Right cardiac atrium (tissue), 5 donors: ENCODE data around the gene RBM24. TPM values are rescaled to one million over a fixed set of nuclear protein-coding genes. Genes with fewer than 3 reads are reported as not detected.
"Not testable (repeated sequence)": the region's sequence is repeated elsewhere in the genome, so short reads cannot be mapped to it uniquely, and the experiment has no call there.

Experiments
- ATAC-seq, 2 donors: fragments of 200-7000 bp; cut with Tn5 transposase; one replicate each; pipeline versions ENCODE4 v1.8.0 to v1.9.1; 2020; ENCODE audit warnings: moderate library complexity in 2 of 2, mild to moderate bottlenecking in 1 of 2
- DNase-seq, 3 donors: peaks; one replicate each; pipeline ENCODE4 v3.0.0-alpha.2; 2020
- H3K27ac ChIP-seq: one replicate; pipeline ENCODE4 v1.5.1; 2013; ENCODE audit warnings: mild to moderate bottlenecking, low read length, control low read depth, moderate library complexity
- H3K27me3 ChIP-seq: one replicate; pipeline ENCODE4 v1.6.1; 2013; ENCODE audit not compliant: control insufficient read depth, insufficient read depth
- H3K4me1 ChIP-seq: one replicate; pipeline ENCODE4 v1.6.1; 2013; ENCODE audit warnings: low read length; ENCODE audit not compliant: control insufficient read depth, insufficient read depth
- H3K4me3 ChIP-seq: one replicate; pipeline ENCODE4 v1.5.1; 2013; ENCODE audit warnings: low read length, control low read depth
- H3K9me3 ChIP-seq: one replicate; pipeline ENCODE4 v1.6.1; 2013; ENCODE audit warnings: low read length; ENCODE audit not compliant: control insufficient read depth
- WGBS: extraction: QIAGEN DNeasy Blood & Tissue Kit; methylation state at CpG from one replicate; pipeline ENCODE4 v1.1.7; 2013; 5-methylcytosine and 5-hydroxymethylcytosine counted together
- intact Hi-C, 4 donors: fragments of 100-400 bp; cut with DNase I; formaldehyde crosslinking; loops; one replicate each; pipeline versions ENCODE4 v1.11.0 to v1.14.0; 2022 to 2023
- polyA plus RNA-seq: library from polyadenylated mRNA; stranded (reverse); fragments of 200-250 nt; gene quantifications from one replicate; pipeline ENCODE4 v1.2.3, GENCODE V29; 2013
- total RNA-seq, 4 donors: library from RNA; stranded (reverse); fragmentation: NEBNext Ultra II Directional; extraction: Animal tissue kit (Norgen Biotek cat#: 25700); gene quantifications; one replicate each; pipeline ENCODE4 v1.2.1, GENCODE V29; 2021
- donor health status: healthy with polysubstance abuse.
- donor health status: DM: no; HTN: yes; CAD: no.
- donor health status: DM: no; HTN: no; CAD: no.
- donor health status: DM: no; HTN: yes; CAD: no; lungs with severe emphysema.
- donor health status: DM: yes; HTN: yes; CAD: no.

The RBM24 gene
- total and polyA plus RNA-seq, 5 donors, result 162 to 196 (median 177) TPM

- WGBS, result 22% methylated on average over 10 of the region's 10 CpGs
- H3K4me1 ChIP-seq, result peaks cover 2% of the 10 kb centered on the region
- H3K4me3 ChIP-seq, result no peak overlapping the region
- no peak overlapping the region for H3K27ac ChIP-seq
- no peaks in the 10 kb centered on the region for H3K27me3 ChIP-seq
- H3K9me3 ChIP-seq, result no peaks in the 10 kb centered on the region
- intact Hi-C loops, result no loop called here
- no peak for ATAC-seq
- no peak for DNase-seq
Observed at GRCh38 chr6:17305219-17306001, 24.2 kb downstream of the RBM24 start.

- no peaks in the 10 kb centered on the region for H3K27me3 ChIP-seq
- H3K4me3 ChIP-seq, result no peak overlapping the region
- DNase-seq (no peak), ATAC-seq (peak; percentile 45 to 55)
- 58% methylated on average over 12 of the region's 12 CpGs for WGBS
- H3K27ac ChIP-seq, result peak overlapping the region; percentile 70
- H3K4me1 ChIP-seq, result no peaks in the 10 kb centered on the region
- no peaks in the 10 kb centered on the region for H3K9me3 ChIP-seq
- intact Hi-C loops, result no loop called here
Observed at GRCh38 chr6:17311595-17312311, 30.6 kb downstream of the RBM24 start.

DNA sequence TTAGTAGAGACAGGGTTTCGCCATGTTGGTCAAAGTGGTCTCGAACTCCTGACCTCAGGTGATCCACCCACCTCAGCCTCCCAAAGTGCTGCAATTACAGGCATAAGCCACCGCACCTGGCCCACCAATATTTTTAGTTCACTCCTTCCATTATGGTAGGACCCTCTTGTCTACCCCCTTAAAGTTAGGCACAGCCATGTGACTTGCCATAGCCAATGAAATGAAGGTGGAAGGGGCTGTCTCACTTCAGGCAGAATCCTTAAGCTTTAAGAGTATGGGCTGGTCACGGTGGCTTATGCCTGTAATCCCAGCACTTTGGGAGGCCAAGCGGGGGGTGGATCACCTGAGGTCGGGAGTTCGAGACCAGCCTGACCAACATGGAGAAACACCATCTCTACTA is 32.1 kb downstream of the RBM24 start:
- H3K4me1 ChIP-seq, intact Hi-C loops, H3K27ac ChIP-seq, ATAC-seq, H3K9me3 ChIP-seq, H3K27me3 ChIP-seq, DNase-seq, H3K4me3 ChIP-seq: not testable (repeated sequence)
- 96% methylated on average over 7 of the region's 7 CpGs for WGBS

DNA sequence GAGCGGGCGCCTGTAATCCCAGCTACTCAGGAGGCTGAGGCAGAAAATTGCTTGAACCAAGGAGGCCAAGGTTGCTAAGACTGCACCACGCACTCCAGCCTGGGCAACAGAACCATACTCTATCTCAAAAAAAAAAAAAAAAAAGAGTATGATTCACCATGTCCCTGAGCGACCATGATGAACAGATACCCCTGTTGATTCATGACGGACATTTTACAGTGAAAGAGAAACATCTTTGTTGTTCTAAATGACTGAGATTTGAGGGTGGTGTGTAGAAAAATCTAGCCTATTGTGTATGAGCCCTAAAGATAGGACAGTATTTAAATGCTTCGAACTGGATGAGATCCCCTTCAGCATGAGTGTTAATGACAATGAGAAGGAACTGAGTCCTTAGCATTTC is 32.8 kb downstream of the RBM24 start:
- Histone ChIP-seq H3K9me3 (no peaks in the 10 kb centered on the region), H3K4me3 (no peak overlapping the region), H3K27me3 (no peaks in the 10 kb centered on the region), H3K4me1 (no peaks in the 10 kb centered on the region), H3K27ac (no peak overlapping the region)
- no peak for ATAC-seq
- 90% methylated on average over 6 of the region's 6 CpGs for WGBS
- intact Hi-C loops, result no loop called here
- no peak for DNase-seq

- WGBS, result 96% methylated on average over 3 of the region's 3 CpGs
- ATAC-seq (no peak), DNase-seq (no peak)
- intact Hi-C loops, result no loop called here
- Histone ChIP-seq H3K27ac (no peak overlapping the region), H3K27me3 (no peaks in the 10 kb centered on the region), H3K4me1 (no peaks in the 10 kb centered on the region), H3K9me3 (no peaks in the 10 kb centered on the region), H3K4me3 (no peak overlapping the region)
Observed at GRCh38 chr6:17315262-17315661, 34.1 kb downstream of the RBM24 start.

DNA sequence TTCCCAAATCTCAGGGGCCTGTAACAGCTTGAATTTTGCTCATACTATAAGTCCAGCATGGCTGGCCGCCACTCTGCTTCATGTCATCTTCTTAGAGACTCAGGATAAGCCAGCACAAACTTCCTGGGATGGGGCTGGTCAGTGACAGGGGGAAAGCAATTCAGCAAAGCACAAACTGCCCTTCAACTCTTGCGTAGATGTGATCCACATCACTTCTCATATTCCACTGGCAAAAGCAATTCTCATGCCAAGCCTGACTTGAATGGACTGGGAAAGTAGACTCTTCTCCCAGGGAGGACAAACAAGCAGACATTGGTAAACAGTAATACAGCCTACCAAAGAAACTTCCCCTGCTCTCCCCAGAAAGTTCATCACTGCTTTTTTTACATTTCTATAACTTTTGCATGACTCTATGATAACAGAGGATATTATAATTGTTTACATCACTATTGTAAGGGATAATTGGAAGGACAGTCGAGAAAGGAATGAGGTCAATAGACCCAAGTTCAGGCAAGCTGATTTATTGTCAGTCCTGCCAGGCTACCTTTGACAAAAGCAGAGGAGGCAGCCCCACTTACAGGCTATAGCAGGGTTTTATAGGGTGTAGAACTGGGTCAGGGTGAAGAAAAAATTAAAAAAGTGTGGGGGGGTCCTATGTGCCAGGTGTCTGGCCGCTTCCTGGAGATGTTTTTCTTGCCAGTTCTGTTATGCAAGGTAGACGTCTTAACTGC is 37.4 kb downstream of the RBM24 start:
- peak overlapping the region; percentile 15 for H3K27ac ChIP-seq
- intact Hi-C loops, result no loop called here
- H3K4me1 ChIP-seq, result no peaks in the 10 kb centered on the region
- H3K27me3 ChIP-seq, result no peaks in the 10 kb centered on the region
- H3K4me3 ChIP-seq, result no peak overlapping the region
- ATAC-seq (peak; percentile 34 to 54), DNase-seq (no peak)
- no peaks in the 10 kb centered on the region for H3K9me3 ChIP-seq
- 77% methylated on average over 5 of the region's 5 CpGs for WGBS

DNA sequence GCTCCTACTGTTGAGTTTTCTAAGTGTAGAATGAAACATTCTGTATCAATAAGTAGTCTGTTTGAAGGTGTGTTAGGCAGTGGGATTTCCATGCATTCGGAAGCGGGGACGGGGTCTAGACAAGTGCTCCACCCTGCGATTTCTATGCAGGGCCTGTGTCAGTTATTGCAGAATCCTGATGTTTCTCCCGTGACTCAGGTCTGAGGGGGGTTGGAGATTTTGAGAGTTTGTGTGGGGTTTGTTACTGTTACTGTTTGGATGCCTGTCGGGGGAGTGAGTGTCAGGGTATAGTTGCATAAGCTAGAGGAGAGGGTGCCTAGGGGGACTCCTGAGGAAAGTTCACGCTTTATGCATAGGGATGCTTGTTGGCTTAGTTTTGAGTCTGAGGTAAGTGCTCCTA is 39.1 kb downstream of the RBM24 start:
- H3K27me3 ChIP-seq, intact Hi-C loops, ATAC-seq, H3K4me3 ChIP-seq, H3K4me1 ChIP-seq, H3K27ac ChIP-seq, H3K9me3 ChIP-seq, DNase-seq: not testable (repeated sequence)
- WGBS, result 94% methylated on average over 7 of the region's 7 CpGs

DNA sequence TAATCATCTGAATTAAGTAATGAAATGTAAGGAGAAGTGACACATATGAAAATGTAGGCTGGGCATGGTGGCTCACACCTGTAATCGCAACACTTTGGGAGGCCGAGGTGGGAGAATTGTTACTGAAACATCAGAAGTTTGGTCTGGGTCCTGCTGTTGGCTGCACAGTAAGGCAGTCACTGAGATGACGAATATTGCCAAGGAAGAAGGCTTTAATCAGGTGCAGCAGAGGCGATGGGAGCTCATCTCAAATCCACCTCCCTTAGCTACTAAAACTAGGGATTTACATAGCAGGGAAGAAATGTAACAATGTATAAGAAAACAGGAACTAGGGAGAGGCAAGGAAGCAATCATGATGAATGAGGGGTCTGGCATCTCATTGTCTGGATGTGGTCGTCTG is 50.1 kb downstream of the RBM24 start:
- H3K27ac ChIP-seq, result no peak overlapping the region
- no peak overlapping the region for H3K4me3 ChIP-seq
- no peaks in the 10 kb centered on the region for H3K27me3 ChIP-seq
- no peak for DNase-seq
- WGBS, result 68% methylated on average over 5 of the region's 5 CpGs
- no peaks in the 10 kb centered on the region for H3K4me1 ChIP-seq
- H3K9me3 ChIP-seq, result no peaks in the 10 kb centered on the region
- ATAC-seq, result no peak
- intact Hi-C loops, result no loop called here

DNA sequence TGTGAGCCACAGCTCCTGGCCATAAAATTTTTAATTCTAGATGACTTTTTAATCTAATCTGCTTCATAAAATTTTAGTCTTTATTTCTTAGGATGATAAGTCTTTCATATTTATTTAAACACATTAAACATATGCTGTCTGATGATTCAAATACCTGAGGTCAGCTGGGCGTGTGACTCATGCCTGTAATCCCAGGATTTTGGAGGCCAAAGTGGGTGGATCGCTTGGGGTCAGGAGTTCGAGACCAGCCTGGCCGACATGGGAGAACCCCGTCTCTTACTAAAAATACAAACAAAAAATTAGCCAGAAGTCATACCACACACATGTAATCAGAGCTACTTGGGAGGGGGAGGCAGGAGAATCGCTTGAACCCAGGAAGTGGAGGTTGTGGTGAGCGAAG is 53.1 kb downstream of the RBM24 start:
- DNase-seq (no peak), ATAC-seq (no peak)
- 65% methylated on average over 7 of the region's 7 CpGs for WGBS
- Histone ChIP-seq H3K9me3 (no peaks in the 10 kb centered on the region), H3K27ac (no peak overlapping the region), H3K4me1 (no peaks in the 10 kb centered on the region), H3K27me3 (no peaks in the 10 kb centered on the region), H3K4me3 (no peak overlapping the region)
- intact Hi-C loops, result no loop called here

- H3K4me3 ChIP-seq, result no peak overlapping the region
- DNase-seq, result no peak
- no peak overlapping the region for H3K27ac ChIP-seq
- no peaks in the 10 kb centered on the region for H3K4me1 ChIP-seq
- no peak for ATAC-seq
- H3K9me3 ChIP-seq, result no peaks in the 10 kb centered on the region
- intact Hi-C loops, result no loop called here
- 77% methylated on average over 2 of the region's 2 CpGs for WGBS
- no peaks in the 10 kb centered on the region for H3K27me3 ChIP-seq
Observed at GRCh38 chr6:17336425-17336824, 55.3 kb downstream of the RBM24 start.

DNA sequence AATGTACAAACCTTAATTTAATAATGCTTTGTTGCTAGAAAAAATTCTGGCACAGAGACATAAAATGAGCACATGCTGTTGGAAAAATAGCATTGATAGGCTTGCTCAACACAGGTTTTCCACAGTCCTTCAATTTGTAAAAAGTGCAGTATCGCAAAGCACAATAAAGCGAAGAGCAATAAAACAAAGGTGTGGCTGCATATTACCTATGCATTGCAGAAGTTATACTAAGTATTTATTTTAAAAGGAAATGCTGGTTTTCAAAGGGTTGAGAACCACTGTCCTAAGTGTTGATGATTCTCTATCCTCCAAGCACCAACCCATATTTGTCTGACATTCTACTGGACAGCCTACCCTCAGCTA is 58.1 kb downstream of the RBM24 start:
- Histone ChIP-seq H3K27me3 (no peaks in the 10 kb centered on the region), H3K27ac (no peak overlapping the region), H3K4me3 (no peak overlapping the region), H3K4me1 (no peaks in the 10 kb centered on the region), H3K9me3 (no peaks in the 10 kb centered on the region)
- intact Hi-C loops, result no loop called here
- WGBS, result 97% methylated on average over 2 of the region's 2 CpGs
- DNase-seq (no peak), ATAC-seq (no peak)
